Keratinocyte (primary cell): ENCODE measurements around the gene NOX4.

Experiments used
- EZH2 ChIP-seq: IDR thresholded peaks from one replicate; pipeline ENCODE4 v1.6.1; 2012; ENCODE audit warnings: inconsistent platforms, mild to moderate bottlenecking, low read length, moderate library complexity
- TF ChIP-seq, protein P1 (sequence below), 3 experiments: IDR thresholded peaks in 1 of 3; conservative IDR thresholded peaks in 1 of 3; optimal IDR thresholded peaks in 1 of 3; 2 replicates in 2 of 3; 3 replicates in 1 of 3; pipeline versions ENCODE3 to v1.5.1; 2011; ENCODE audit warnings: low read length in 3 of 3, mild to moderate bottlenecking in 3 of 3, moderate library complexity in 2 of 3, control low read depth in 1 of 3, inconsistent platforms in 1 of 3; ENCODE audit not compliant: insufficient read depth in 2 of 3; ENCODE audit errors: extremely low read depth in 1 of 3

- TF ChIP-seq, protein P1, sequence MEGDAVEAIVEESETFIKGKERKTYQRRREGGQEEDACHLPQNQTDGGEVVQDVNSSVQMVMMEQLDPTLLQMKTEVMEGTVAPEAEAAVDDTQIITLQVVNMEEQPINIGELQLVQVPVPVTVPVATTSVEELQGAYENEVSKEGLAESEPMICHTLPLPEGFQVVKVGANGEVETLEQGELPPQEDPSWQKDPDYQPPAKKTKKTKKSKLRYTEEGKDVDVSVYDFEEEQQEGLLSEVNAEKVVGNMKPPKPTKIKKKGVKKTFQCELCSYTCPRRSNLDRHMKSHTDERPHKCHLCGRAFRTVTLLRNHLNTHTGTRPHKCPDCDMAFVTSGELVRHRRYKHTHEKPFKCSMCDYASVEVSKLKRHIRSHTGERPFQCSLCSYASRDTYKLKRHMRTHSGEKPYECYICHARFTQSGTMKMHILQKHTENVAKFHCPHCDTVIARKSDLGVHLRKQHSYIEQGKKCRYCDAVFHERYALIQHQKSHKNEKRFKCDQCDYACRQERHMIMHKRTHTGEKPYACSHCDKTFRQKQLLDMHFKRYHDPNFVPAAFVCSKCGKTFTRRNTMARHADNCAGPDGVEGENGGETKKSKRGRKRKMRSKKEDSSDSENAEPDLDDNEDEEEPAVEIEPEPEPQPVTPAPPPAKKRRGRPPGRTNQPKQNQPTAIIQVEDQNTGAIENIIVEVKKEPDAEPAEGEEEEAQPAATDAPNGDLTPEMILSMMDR (optimal IDR thresholded peaks at IDR 0.05 in 1 of 3, IDR thresholded peaks at IDR 0.05 in 1 of 3, conservative IDR thresholded peaks at IDR 0.05 in 1 of 3; ENCODE audit: extremely low read depth in 1 of 3, insufficient read depth in 2 of 3, low read length in 3 of 3) = no peak
- no peak for TF ChIP-seq EZH2
Observed at GRCh38 chr11:89490602-89490980, 584 bp downstream of the NOX4 start.
